22Rv1 (cell line): Measurements from ENCODE around the gene MAGI1.

ENCODE experiments used
- CTCF ChIP-seq: fragments of 450-650 bp; IDR thresholded peaks from 2 replicates; pipeline ENCODE4 v1.5.1; 2017; ENCODE audit warnings: mild to moderate bottlenecking
- ZFX ChIP-seq: fragments of 450-650 bp; IDR thresholded peaks from 2 replicates; pipeline ENCODE4 v1.6.1; 2017; ENCODE audit warnings: antibody characterized with exemption, borderline replicate concordance

DNA sequence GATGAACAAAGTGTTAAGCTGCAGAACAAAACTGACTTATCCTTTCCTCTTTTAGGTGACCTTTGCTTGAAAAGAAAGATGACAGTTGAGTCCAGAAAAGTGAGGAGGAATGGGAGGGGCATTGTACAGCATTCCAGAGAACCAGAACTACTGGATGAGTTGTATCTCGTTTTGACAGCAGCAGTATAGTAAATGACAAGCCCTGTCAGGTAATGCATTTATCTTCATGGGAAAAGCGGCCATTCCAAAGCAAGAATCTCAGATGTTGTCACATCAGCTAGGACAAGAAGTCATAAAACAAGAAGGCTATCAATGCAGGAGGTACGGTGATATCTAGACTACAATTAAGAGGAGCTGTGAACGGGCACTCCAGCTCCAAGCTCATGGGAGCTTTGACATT, 421.5 kb downstream of the MAGI1 start:
- TF ChIP-seq CTCF (no peak), ZFX (no peak)
